GM21825 (cell line): ENCODE measurements around the gene SCG5.
"Not testable (repeated sequence)": the region's sequence is repeated elsewhere in the genome, so short reads cannot be mapped to it uniquely, and the experiment has no call there.

ENCODE experiments used
- ATAC-seq: cut with Tn5 transposase; IDR thresholded peaks from one replicate; pipeline ENCODE4 v1.9.1; 2021; ENCODE audit warnings: mild to moderate bottlenecking, moderate library complexity; ENCODE audit not compliant: unreplicated experiment

SCG5 gene, protein sequence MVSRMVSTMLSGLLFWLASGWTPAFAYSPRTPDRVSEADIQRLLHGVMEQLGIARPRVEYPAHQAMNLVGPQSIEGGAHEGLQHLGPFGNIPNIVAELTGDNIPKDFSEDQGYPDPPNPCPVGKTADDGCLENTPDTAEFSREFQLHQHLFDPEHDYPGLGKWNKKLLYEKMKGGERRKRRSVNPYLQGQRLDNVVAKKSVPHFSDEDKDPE

DNA sequence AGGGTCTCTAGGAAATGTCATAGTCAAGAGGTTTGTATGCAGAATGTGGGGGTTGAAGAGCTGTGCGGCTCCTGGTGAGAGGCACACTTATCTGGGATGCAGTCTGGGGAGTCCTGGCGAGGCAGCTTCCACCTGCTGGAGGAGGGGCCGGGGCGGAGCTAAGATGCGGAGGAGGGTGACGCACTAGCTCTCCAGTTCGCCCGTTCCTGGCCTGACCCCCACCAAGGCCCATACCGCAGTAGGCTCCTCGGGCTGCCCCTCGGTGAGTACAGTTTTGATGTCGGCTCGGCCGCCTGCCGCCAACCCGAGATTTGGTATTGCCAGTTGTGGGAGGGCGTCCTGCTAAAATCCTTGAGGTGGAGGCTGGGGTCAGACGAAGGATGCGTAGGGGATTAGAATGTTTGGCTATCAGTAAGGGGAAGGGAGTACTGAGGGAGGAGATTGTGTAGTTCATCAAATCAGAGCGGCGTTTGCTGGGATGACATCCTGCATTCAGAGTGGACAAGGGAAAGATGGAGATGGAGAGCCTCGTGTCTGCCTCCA, at the start of gene SCG5:
TSS of gene SCG5 (plus strand) at position 194 of the 543 bp plus-strand sequence. CDS start 1,883 bp downstream, outside the sequence.
- no peak for ATAC-seq

DNA sequence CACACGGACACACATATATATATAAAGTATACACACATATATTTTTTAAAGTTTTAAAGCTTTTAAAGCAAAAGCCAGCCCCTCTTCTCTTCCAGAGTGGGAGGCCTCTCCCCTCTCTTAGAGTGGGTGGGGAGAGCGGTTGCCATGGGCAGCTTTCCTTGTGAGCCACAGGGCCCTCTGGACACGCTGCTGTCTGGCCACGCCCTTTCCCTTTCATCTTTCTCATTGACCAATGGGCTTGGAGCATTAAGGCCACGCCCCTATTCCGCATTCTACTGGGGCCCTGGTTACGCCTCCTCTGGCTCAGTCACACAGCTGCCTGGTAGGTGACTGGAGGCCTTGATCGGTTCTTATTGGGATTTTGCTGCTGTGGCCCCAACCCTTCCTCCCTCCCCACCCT, 48.4 kb upstream of the SCG5 start, which contains the start of gene GOLGA8N:
TSS of gene GOLGA8N (plus strand) at position 306 of the 400 bp plus-strand sequence.
- not testable (repeated sequence) for ATAC-seq

DNA sequence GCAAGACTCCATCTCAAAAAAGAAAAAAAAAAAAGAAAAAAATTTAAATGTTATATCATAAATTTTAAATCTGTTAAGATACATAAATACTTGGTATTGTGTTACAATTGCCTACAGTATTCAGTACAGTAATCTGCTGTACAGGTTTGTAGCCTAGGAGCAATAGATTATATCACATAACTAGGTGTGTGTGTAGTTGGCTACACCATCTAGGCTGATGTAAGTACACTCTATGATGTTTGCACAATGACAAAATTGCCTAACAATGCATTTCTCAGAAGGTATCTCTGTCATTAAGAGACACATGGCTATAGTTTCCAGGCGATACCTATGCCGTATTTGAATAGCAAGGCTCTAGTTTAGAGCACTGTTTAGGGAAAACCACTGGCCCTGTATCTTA, 32.0 kb upstream of the SCG5 start:
- not testable (repeated sequence) for ATAC-seq

DNA sequence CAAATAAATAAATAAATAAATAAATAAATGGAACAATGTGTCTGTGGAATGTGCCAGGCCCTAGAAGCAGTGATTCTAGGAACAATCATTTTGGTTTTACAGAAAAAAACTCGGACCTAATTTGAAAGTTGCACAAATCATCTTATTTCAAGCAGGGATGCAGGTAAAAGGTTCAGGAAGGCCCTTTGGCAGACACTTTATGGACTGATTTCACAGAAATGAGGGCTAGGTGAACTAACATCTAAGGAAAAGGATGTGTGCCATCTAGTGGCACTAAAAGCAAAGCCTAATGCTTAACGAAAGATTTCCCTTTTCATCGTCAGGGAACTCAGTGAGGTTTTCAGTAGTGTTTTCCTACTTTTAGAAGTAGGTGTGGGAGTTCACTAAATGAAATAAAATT, 30.8 kb upstream of the SCG5 start:
- not testable (repeated sequence) for ATAC-seq

DNA sequence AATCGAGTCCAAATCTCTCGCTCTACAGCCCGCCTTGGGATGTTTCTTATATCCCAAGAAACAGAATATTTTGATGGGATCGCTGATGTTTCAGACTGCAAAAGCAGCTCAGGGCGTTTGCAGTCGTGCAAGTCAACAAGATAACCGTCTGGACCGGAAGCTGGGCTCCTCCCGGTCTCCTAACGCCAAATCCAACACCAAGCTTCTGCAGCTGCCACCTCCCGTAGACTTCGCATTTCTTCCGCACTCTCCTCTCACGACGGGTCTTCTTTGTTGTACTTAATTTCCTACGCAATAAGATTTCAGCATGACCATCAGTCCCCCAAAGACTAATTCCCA, 26.8 kb upstream of the SCG5 start:
- peak; percentile 26 for ATAC-seq

DNA sequence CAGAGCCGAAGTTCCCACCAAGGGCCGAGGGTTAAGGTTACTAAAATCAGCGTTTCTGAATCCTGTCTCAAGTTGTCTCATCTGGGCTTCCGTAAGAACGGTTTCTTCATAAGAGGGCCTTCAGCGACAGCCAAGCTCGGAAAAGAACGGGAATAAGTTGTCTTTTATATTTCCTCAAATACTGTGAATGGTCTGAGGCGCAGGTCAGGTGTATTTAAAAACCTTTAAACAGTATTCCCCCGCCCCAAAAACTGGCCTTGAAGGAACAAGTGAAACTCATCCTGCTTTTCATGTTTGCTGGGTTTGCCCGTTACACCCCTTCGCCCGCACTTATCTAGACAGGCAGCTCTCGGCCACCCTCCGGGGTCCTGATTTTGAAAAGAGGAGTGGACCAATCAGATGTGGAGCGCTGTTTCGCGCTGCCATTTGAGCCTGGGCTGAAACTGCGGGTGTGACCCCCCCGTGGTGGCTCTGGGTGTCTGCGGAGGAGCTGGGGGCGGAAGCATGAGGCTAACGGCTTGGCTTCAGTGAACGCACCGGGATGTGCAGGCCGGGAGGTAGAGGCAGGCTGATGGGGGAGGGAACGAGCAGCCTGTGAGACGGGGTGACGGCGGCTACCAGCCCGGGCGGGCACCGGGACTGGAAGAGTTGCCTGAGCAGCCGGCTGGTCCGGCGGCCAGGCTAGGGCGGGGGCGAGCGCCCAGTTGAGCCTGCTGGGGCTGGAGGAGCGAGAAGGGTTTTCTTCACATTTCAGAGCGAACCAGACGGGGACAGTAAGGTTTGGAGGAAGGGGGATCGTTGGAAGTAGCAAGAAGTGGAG, 26.2 kb upstream of the SCG5 start, which contains the start of gene ARHGAP11A:
TSS of gene ARHGAP11A (plus strand) at position 454 of the 820 bp plus-strand sequence. CDS start 708 bp downstream, outside the sequence.
- ATAC-seq, result peak; percentile 61

DNA sequence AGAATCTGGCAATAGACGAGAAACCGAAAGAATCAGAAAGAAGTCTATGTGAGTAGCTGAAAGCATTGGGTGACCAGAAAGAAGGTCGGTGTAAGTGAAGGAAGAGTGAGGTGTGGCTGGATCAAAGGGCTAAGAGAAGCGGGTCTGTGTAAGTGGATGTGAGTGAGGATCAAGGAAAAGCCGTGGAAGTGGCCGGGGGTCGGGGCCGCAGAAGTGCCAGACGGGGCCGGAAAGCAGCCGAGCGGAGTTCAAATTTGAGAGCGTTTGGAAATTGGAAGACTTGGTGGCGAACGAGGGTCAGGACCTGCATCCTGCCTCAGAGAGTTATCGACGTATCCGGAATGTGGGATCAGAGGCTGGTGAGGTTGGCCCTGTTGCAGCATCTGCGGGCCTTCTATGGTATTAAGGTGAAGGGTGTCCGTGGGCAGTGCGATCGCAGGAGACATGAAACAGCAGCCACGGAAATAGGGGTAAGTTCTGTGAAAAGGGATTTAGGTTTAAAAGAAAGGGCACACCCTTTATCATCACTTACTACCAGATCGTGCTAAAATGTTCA, 25.6 kb upstream of the SCG5 start:
- ATAC-seq, result not testable (repeated sequence)

DNA sequence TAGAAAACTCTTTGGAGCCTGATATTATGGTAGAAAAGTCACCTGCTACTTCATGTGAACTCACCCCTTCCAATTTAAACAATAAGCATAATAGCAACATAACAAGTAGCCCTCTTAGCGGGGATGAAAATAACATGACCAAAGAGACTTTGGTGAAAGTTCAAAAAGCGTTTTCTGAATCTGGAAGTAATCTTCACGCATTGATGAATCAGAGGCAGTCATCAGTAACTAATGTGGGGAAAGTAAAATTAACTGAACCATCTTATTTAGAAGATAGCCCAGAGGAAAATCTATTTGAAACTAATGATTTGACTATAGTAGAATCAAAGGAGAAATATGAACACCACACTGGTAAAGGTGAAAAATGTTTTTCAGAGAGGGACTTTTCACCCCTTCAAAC, 5.1 kb upstream of the SCG5 start:
- no peak for ATAC-seq

DNA sequence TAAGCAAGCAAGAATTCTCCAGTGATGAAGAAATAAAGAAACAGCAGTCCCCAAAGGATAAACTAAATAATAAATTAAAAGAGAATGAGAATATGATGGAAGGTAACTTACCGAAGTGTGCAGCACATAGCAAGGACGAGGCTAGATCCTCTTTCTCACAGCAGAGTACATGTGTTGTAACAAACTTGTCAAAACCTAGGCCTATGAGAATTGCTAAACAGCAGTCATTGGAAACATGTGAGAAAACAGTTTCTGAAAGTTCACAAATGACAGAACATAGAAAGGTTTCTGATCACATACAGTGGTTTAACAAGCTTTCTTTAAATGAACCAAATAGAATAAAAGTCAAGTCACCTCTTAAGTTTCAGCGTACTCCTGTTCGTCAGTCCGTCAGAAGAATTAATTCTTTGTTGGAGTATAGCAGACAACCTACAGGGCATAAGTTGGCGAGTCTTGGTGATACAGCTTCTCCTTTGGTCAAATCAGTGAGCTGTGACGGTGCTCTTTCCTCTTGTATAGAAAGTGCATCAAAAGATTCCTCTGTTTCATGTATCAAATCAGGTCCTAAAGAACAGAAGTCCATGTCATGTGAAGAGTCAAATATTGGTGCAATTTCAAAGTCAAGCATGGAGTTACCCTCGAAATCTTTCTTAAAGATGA, 4.5 kb upstream of the SCG5 start:
- ATAC-seq, result no peak

DNA sequence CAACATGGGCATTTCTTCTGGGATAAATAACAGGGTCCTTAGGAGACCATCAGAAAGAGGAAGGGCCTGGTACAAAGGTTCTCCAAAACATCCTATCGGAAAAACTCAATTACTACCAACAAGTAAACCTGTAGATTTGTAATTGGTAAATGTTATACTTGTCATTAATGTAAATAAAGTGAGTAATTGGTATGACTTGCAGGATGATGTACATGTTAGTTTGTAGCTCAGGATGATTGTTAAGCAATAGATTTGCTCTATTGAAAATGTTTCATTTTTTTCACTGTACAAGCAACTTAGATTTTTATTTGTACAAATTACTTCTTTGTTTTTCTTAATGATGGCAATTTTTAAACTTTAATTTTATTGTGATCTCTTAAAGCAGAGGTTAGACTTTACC, 3.8 kb upstream of the SCG5 start:
- no peak for ATAC-seq

DNA sequence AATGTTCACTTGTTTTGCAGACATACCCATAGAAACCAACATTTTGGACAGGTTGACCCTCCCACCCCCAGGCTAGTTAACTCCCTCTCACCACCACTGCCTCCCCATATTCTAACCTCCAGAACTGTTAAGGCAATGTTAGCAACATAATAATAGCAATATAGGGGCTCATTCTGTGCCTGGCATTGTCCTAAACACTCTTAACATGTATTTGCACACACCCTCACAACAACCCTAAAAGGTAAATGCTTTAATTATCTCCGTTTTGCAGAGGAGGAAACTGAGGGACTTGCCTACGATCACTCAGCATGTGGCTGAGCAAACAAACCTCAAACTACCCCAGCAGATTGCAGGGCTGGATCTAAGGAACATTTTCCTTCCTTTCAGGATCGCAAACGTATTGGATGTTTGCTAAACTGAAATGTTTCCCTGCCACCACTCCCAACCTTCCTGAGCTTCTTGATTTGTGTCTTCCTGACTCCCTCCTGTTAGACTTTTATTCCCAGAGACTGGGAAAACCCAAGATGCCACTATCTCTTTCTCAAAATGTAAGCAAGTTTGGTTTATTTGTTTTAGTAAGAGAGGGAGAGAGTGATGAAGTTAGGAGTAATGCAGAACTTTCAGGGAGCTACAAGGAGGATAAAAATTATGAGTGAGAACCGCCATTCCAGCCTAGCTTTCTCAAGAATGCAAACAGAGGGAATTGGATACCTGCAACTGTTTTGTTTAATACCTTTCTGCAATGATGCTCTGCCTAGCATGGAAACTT, 1.3 kb downstream of the SCG5 start:
- no peak for ATAC-seq

DNA sequence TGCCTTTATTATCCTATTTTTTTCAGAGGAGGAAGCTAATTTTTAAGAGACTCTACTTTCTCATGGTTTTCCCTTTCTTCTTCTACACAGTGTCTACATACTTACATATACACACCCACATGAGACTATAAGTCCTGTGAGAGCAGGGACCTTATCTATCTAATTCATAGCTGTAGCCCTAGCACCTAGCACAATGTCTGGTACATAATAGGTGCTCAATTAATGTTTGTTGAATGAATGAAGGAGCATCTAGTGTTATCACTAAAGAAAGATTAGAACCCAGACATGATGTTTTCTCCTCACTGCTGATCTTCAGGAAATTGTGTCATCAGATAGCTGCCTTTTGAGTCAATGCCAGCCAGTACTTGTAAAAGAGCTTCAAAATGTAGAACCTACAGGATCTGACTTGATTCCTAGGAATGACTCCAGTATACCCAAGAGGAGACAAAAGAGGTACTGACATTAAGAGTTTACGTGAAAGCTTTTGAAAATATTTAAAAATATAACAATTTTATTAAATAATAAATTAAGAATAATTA, 2.5 kb downstream of the SCG5 start:
- ATAC-seq, result no peak

DNA sequence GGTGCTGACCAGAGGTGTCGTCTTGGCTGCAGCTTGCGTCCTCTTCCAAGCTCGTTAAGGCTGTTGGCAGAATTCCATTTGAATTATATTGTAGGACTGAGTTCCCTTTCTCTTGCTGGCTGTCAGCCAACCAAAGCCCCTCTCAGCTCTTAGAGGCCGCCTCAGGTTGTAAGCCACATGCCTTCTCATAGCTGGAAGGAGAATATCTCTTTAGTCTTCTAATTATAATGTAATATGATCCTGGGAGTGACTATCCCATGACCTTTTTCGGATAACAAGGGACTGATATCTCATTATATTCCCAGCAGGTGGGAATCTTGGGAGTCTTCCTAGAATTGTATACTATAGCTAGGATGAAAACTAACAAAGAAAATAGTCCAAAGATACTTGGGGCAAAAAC, 4.8 kb downstream of the SCG5 start:
- ATAC-seq, result no peak

DNA sequence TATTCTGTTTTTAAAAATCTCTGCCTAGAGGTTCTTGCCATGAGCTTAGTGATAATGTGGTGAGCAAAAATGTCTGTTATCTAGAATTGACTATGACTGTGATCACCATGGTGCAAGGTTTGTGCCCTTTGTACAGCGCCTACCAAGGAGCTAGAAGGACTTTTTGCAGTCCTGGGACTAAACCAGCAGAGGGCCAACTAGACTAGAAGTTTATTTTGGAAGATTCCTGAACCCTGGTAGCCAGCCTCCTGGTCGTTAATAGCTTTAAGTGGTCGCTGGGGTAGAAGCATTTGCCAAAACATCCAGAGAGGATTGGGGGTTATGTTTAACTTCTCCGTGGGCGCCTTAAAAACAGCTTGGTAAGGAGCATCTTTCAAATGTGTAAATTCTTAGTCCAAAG, 7.8 kb downstream of the SCG5 start:
- no peak for ATAC-seq

DNA sequence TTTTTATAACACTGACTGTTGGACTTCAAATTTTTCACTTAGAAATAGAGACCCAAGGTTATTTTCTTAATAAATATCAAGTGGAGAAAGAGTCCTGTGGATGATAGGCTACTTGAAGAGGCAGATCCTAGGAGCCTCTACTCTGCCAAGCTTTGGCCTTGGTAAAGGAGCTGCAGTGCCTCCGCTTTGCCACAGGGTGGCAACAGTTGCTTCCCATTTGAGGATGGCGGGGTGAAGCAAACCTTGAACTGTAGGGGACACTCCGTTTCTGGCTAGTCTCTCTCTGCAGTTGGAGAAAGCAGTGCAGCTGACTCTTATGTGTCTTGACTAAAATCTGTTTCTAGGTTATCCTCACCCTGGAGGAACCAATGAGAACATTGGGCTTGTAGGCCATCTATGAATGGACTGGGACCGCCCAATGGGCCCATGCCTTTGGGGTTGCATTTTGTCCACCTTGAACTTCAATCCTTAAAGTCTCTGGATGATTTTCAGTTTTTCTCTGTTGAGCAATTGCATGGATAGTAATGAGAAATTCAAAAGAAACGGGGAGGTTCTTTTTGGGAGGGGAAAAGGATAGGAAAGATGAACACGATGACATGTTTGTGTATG, 9.8 kb downstream of the SCG5 start:
- ATAC-seq, result peak; percentile 69

DNA sequence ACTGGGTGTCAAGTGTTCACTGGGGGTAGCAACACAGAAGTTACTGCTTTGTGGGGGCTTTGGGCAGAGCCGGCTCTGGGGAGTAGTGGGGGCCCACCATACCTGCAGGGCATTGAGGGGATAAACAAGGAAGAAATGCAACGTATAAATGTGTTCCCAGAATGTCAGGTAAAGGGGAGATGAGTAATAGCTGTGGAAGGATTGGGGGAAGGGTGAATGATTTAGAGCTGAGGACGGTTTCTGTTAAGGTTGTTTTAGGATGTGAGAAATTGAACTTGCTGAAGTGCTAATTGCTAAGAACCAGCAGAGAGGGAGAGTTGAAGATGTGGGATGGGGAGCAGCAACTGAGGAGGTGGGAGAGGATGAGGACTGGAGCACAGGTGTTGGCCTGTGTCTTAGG, 10.7 kb downstream of the SCG5 start:
- ATAC-seq, result no peak

DNA sequence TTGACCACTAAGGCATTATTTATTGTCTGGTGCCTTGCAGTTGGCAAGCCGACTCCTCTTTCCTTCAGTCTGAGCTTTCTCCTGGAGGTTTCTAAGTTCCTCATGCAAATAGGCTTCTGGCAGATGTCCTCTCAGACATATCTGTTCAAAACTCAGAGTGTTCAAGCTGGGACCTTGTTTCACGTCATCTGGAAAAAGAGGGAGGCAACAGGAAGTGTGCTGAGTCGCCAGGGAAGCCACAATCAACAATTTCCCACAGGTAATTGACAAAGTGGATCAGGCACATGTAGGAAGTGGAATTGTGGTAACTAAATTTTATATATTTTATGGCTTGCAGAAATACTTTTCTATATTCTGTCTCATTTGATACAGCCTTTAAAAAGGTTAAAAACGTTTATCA, 14.6 kb downstream of the SCG5 start:
- no peak for ATAC-seq

DNA sequence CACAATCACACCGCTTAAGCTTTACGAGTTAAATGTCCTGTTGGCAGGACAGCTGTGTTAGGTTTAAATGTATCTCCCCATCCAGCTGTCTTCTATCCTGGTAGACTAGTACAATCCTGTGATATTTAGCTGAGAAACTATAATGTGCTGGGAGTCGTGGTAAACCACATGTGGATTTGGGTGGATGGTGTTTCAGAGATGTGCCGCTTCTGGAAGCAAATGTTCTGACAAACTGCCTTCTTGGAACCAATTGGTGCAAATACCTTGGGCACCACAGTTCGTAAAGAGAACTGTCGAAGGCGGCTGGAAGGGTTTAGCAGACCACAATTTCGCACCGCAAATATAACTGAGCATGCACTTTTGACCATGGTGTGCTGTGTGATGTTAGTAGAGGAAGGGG, 15.0 kb downstream of the SCG5 start:
- ATAC-seq, result no peak

DNA sequence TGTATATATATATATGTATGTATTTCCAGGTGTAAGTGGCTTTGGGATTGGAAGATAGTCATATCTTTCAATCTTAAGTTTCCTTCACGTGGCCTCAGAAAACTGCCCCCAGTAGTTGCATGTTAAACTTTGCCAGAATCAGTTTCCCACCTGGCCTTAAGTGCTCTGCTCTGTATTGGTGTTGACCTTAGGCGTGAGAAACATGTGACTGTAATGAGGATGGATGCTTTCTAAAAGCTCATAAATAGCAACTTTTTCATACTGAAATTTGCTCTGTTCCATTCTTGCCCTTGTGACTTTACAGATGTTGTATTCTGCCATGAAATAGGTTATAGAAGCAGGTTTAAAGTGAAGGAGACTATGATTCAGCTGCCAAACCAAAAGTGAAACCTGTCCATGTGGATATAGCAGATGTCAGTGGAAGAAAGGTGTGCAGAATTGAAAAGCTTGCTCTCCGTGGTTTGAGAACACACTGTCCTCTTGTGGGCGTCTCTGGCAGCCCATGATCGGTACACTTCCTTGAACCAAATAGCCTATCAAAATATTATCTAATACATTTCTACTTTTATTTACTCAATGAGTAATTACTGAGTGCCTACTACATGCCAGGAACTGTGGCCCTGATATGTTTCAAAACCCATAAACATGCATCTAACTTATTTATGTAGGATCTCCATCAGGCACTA, 15.8 kb downstream of the SCG5 start:
- peak; percentile 71 for ATAC-seq
